ENCODE data around the gene ENTHD1. TPM values are rescaled to one million over a fixed set of nuclear protein-coding genes. Genes with fewer than 3 reads are reported as not detected.
"Not testable (repeated sequence)": the region's sequence is repeated elsewhere in the genome, so short reads cannot be mapped to it uniquely, and the experiment has no call there.

The ENTHD1 gene
- total RNA-seq, 4 donors from 2014 or later = not detected

DNA sequence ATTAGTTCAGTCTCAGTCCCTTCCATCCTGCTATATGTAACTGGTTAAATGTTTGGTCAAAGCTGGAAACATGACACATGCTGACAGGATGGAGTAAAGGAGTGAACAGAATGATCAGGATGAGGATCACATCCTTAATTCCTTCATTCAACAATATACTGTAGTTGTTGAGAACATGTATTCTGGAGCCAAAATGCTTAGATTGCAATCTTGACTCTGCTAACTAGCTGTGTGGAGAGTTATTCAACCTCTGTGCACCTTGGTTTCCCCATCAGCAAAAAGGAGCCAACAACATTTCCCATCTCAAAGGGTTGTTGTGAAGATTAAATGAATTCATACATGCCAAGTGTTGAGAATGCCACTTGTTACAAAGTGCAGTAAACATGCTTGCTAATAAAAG, 12.8 kb downstream of the ENTHD1 start:
- DNase-seq (ENCODE audit: low spot score in 2 of 2) = no peak
- no peak for TF ChIP-seq POLR2A (IDR thresholded peaks at IDR 0.05)
- TF ChIP-seq, protein P1, sequence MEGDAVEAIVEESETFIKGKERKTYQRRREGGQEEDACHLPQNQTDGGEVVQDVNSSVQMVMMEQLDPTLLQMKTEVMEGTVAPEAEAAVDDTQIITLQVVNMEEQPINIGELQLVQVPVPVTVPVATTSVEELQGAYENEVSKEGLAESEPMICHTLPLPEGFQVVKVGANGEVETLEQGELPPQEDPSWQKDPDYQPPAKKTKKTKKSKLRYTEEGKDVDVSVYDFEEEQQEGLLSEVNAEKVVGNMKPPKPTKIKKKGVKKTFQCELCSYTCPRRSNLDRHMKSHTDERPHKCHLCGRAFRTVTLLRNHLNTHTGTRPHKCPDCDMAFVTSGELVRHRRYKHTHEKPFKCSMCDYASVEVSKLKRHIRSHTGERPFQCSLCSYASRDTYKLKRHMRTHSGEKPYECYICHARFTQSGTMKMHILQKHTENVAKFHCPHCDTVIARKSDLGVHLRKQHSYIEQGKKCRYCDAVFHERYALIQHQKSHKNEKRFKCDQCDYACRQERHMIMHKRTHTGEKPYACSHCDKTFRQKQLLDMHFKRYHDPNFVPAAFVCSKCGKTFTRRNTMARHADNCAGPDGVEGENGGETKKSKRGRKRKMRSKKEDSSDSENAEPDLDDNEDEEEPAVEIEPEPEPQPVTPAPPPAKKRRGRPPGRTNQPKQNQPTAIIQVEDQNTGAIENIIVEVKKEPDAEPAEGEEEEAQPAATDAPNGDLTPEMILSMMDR (IDR thresholded peaks at IDR 0.05) = no peak

DNA sequence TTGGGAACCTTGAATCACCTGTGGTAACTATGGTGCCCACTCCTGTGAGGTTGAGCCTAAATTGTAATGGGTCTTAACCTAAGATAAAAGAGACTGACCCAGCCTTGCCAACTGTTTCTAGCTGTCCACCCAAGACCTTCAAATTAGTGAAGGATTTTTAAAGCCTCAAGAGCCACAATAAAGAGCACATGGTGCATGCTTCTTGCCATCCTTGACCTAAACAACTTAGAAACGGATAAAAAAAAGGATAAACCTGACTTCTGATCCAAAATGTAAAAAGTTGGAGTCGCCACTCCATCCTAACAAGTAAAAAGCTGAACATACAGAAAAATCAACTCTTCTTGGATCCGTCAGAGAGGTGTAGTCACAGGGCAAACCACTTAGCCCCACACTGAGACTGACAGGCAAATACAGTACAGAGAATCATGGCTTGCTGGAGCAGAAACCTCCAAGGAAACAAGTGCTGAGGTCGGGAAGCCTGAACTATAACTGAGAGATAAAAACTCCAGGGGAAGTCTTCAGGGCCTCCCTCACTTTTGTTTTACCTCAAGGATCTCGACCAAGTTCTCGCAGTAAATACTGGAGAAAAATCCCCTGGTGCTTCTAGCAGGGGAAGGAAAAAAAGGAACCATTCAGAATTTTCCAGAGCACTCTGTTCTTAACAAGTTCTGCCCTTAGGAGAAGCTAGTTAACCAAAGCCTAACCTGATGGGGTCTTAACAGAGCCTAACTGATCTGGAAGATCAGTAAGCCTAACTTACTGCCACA, 16.3 kb downstream of the ENTHD1 start:
- no peak for DNase-seq (ENCODE audit: low spot score in 2 of 2)
- WGBS, 2 donors = 73 to 83% methylated on average over 6 of the region's 6 CpGs
- intact Hi-C loops (cut with DNase I; ENCODE audit: low total_unique reads) = no loop called here
- H3K4me3 ChIP-seq (ENCODE audit: low read depth, poor library complexity, severe bottlenecking) = no peak overlapping the region
- TF ChIP-seq POLR2A (IDR thresholded peaks at IDR 0.05) = no peak
- TF ChIP-seq, protein P1 (IDR thresholded peaks at IDR 0.05) = no peak

More for the DNA sequence above, 12.8 kb downstream of the ENTHD1 start:
- intact Hi-C loops (cut with DNase I; ENCODE audit: low total_unique reads) = no loop called here
- H3K4me3 ChIP-seq (ENCODE audit: low read depth, poor library complexity, severe bottlenecking) = no peak overlapping the region

DNA sequence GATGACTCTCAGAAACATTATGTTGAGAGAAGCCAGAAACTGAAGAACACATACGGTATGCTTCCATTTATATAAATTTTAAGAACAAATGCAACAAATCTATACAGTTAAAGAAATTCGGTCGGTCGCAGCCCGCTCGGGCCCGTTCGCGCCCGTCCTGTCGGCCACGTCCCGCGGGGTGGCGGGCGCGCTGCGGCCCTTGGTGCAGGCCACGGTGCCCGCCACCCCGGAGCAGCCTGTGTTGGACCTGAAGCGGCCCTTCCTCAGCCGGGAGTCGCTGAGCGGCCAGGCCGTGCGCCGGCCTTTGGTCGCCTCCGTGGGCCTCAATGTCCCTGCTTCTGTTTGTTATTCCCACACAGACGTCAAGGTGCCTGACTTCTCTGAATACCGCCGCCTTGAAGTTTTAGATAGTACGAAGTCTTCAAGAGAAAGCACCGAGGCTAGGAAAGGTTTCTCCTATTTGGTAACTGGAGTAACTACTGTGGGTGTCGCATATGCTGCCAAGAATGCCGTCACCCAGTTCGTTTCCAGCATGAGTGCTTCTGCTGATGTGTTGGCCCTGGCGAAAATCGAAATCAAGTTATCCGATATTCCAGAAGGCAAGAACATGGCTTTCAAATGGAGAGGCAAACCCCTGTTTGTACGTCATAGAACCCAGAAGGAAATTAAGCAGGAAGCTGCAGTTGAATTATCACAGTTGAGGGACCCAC, 18.2 kb downstream of the ENTHD1 start:
- WGBS, 2 donors = 91 to 92% methylated on average over 42 of the region's 42 CpGs
- DNase-seq (ENCODE audit: low spot score in 2 of 2); intact Hi-C loops (cut with DNase I; ENCODE audit: low total_unique reads); H3K4me3 ChIP-seq (ENCODE audit: low read depth, poor library complexity, severe bottlenecking): not testable (repeated sequence)

DNA sequence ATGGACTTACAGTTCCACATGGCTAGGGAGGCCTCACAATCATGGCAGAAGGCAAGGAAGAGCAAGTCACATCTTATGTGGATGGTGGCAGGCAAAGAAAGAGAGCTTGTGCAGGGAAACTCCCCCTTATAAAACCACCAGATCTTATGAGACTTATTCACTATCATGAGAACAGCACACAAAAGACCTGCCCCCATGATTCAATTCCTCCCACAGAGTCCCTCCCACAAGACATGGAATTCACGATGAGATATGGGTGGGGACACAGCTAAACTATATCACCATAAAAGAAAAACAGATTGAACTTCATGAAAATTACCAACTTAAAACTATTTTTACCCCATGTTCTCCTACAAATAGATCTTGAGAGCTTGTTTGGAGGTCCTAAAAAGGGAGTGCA, 19.6 kb downstream of the ENTHD1 start:
- TF ChIP-seq POLR2A (IDR thresholded peaks at IDR 0.05) = no peak
- TF ChIP-seq, protein P1 (IDR thresholded peaks at IDR 0.05) = no peak
- H3K4me3 ChIP-seq (ENCODE audit: low read depth, poor library complexity, severe bottlenecking) = no peak overlapping the region
- WGBS, 2 donors = 15 to 18% methylated on average over 1 of the region's 1 CpG
- DNase-seq (ENCODE audit: low spot score in 2 of 2) = no peak
- intact Hi-C loops (cut with DNase I; ENCODE audit: low total_unique reads) = no loop called here

DNA sequence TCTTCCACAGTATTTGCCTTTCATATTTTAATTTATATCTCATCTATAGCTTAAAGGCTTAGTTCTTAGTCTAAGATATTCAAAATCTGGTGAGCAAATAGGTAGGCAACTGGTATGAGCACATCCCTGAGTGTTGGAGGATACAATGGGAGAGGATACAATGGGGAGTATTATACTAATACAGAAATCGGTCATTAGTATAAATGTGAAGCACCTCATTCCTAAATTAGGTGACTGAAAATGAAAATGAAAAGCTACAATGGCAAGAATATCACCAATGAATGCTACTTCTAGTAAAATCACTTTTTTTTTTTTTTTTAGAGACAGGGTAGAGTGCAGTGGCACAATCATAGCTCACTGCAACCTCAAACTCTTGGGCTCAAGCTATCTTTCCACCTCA, 21.0 kb downstream of the ENTHD1 start:
- WGBS, 2 donors = 86 to 92% methylated on average over 1 of the region's 1 CpG
- intact Hi-C loops (cut with DNase I; ENCODE audit: low total_unique reads) = no loop called here
- TF ChIP-seq, protein P1 (IDR thresholded peaks at IDR 0.05) = no peak
- TF ChIP-seq POLR2A (IDR thresholded peaks at IDR 0.05) = no peak
- no peak overlapping the region for H3K4me3 ChIP-seq (ENCODE audit: low read depth, poor library complexity, severe bottlenecking)
- no peak for DNase-seq (ENCODE audit: low spot score in 2 of 2)

DNA sequence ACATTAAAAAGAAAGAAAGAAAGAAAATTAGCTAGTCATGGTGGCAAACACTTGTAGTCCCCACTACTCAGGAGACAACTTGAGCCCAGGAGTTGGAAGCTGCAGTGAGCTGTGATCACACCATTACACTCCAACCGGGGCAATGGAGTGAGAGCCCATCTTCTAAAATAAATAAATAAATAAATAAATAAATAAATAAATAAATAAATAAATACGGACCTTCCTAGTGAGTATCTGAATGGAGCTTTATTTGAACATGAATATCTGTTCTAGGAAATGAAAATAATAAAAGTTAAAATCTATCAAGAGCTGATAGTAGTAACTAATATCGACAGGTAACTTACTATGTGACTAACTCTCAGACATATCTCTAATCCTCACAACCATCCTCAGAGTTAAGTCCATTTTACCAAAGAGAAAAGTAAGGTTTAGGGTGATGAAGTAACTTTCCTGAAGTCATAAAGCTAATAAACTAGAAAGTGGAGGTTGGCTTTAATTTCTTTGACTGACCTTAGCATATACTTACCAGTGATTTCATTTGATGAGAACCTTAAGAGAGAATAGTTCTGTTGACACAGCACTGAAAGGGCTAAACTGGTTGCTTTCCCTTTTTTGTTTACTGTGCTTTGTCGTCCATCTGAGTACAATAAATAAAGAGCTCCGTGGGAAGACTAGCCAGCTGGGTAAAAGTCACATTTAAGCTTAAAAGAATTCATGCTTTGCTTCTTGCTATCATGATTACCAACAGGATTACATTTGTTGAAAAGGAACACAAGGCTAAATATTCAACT, 22.4 kb downstream of the ENTHD1 start:
- no peak for DNase-seq (ENCODE audit: low spot score in 2 of 2)
- H3K4me3 ChIP-seq (ENCODE audit: low read depth, poor library complexity, severe bottlenecking) = no peak overlapping the region
- intact Hi-C loops (cut with DNase I; ENCODE audit: low total_unique reads) = no loop called here
- WGBS, 2 donors = 78 to 81% methylated on average over 5 of the region's 5 CpGs
- TF ChIP-seq POLR2A (IDR thresholded peaks at IDR 0.05) = no peak
- TF ChIP-seq, protein P1 (IDR thresholded peaks at IDR 0.05) = no peak

DNA sequence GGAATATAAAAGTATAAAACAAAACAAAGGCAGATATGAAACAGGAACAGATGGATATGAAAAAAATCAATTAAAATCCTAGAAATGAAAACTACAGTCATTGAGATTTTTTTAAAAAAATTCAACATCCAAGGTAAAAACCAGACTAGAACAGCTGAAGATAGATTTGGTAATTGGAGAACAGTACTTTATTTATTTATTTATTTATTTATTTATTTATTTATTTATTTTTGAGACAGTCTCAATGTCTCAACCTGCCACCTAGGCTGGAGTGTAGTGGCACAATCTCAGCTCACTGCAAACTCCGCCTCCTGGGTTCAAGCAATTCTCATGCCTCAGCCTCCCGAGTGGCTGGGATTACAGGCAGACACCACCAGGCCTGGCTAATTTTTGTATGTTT, 23.8 kb downstream of the ENTHD1 start:
- DNase-seq (ENCODE audit: low spot score in 2 of 2); H3K4me3 ChIP-seq (ENCODE audit: low read depth, poor library complexity, severe bottlenecking); intact Hi-C loops (cut with DNase I; ENCODE audit: low total_unique reads): not testable (repeated sequence)
- 92 to 96% methylated on average over 2 of the region's 2 CpGs for WGBS, 2 donors
